ENCODE results near the gene WSCD1.

Gene WSCD1

DNA sequence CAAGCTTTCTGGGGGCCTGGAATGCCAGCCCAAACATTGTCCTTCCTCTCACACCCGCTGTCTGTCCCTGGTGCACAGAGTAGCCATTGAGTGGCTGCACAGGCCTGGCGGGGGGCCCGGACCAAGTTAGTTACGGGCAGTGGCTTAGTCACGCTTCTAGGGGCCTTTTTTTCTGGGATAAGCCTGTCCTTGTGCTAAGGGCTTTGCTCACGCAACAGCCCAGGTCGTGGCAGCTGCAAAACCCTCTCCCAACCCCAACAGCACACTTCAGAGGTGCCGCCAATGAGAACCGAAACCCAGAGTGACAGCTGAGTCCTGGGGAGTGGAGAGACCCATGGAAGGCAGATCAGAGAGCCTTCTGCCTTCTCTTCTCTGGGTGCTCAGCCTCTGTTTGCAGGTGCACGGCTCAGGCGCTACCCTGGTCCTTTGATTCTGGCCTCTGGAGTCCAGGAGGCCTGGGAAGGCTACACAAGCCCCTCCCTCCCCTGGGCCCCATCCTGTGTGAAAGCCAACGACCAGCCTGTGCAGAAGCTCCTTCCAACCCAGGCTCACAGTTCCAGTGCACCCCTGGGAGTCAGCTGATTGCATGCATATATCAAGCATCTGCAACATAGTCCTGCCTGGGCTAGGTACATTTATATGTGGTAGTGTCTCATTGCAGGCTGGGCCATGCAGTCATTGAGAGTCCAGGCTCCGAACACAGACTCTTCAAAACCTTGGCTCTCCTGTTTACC, 9.1 kb downstream of the WSCD1 start:
- H3K27ac ChIP-seq, result no peak overlapping the region
- no peak for DNase-seq (ENCODE audit: low spot score)
- CTCF ChIA-PET, result no interaction called here
- POLR2A ChIA-PET (ENCODE audit: low non-redundant PET), result no interaction called here
- TF ChIP-seq, protein P1, sequence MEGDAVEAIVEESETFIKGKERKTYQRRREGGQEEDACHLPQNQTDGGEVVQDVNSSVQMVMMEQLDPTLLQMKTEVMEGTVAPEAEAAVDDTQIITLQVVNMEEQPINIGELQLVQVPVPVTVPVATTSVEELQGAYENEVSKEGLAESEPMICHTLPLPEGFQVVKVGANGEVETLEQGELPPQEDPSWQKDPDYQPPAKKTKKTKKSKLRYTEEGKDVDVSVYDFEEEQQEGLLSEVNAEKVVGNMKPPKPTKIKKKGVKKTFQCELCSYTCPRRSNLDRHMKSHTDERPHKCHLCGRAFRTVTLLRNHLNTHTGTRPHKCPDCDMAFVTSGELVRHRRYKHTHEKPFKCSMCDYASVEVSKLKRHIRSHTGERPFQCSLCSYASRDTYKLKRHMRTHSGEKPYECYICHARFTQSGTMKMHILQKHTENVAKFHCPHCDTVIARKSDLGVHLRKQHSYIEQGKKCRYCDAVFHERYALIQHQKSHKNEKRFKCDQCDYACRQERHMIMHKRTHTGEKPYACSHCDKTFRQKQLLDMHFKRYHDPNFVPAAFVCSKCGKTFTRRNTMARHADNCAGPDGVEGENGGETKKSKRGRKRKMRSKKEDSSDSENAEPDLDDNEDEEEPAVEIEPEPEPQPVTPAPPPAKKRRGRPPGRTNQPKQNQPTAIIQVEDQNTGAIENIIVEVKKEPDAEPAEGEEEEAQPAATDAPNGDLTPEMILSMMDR (conservative IDR thresholded peaks at IDR 0.05; ENCODE audit: low read depth), result no peak

DNA sequence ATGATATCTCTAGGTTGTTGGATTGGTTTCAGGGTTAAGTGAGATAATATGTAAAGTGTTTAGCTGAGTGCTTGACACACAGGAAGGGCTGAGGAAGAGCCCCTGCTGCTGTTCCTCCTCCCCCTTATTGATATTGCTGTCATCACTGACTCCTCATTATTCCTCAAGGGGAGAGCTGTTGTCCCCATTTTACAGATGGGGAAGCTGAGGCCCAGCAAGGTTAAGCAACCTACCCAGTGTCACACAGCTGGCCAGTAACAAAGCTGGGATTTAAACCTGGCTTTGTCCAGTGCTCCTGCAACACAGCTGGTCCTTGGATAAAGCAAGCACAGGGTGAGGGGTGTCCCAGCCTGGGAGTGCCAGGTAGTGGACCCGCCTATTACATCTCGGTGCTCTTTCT, 9.8 kb downstream of the WSCD1 start:
- CTCF ChIA-PET, result no interaction called here
- DNase-seq (ENCODE audit: low spot score), result no peak
- no peak overlapping the region for H3K27ac ChIP-seq
- POLR2A ChIA-PET (ENCODE audit: low non-redundant PET), result no interaction called here
- TF ChIP-seq, protein P1 (conservative IDR thresholded peaks at IDR 0.05; ENCODE audit: low read depth), result no peak

DNA sequence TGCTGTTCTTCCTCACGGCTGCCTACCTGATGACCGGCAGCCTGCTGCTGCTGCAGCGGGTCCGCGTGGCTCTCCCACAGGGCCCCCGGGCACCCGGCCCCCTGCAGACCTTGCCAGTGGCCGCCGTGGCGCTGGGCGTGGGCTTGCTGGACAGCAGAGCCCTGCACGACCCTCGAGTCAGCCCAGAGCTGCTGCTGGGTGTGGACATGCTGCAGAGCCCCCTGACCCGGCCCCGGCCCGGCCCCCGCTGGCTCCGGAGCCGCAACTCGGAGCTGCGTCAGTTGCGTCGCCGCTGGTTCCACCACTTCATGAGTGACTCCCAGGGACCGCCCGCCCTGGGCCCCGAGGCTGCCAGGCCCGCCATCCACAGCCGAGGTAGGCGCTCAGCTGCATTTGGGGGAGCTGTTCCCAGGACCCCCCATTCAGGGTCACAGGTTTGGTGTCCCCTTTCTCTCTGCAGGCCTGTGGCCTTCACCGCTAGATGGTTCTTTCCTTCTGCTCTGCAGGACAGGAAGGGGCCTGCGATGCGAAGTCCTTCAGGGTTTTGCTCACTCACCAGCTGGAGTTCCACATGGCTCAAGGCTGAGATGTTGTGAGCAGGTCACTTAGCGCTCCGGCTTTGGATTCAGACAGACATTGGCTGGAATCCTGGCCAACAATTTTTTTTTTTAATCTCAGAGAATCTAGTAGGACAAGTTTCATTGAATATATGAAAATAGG, 10.7 kb downstream of the WSCD1 start:
- DNase-seq (ENCODE audit: low spot score), result no peak
- H3K27ac ChIP-seq, result no peak overlapping the region
- CTCF ChIA-PET, result no interaction called here
- POLR2A ChIA-PET (ENCODE audit: low non-redundant PET), result no interaction called here
- TF ChIP-seq, protein P1 (conservative IDR thresholded peaks at IDR 0.05; ENCODE audit: low read depth), result no peak

DNA sequence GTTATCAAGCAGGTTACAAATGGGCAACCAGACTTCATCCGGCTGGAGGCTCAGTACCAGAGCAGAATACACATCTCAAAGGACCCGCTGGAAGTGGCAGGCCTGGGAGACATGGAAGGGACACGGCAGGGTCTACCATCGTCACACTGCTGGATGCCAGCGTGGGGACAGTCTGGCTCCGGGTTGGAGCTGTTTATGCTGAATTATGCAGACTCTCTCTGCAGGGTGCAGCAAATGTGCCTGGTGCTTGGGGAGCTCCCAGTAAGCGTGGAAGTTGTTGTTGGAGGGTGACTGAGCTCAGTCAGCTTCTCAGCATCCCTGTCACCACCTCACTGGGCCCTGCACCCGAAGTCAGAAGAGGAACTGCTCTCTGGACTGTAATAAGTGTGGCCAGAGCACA, 12.2 kb downstream of the WSCD1 start:
- ChIA-PET CTCF (interaction anchor here (0.6 kb wide), 1 partner anchor 411 kb away, joined by 3 read pairs; no protein-coding TSS in a partner anchor), POLR2A (ENCODE audit: low non-redundant PET) (no interaction called here)
- DNase-seq (ENCODE audit: low spot score), result no peak
- no peak overlapping the region for H3K27ac ChIP-seq
- TF ChIP-seq, protein P1 (conservative IDR thresholded peaks at IDR 0.05; ENCODE audit: low read depth), result no peak

DNA sequence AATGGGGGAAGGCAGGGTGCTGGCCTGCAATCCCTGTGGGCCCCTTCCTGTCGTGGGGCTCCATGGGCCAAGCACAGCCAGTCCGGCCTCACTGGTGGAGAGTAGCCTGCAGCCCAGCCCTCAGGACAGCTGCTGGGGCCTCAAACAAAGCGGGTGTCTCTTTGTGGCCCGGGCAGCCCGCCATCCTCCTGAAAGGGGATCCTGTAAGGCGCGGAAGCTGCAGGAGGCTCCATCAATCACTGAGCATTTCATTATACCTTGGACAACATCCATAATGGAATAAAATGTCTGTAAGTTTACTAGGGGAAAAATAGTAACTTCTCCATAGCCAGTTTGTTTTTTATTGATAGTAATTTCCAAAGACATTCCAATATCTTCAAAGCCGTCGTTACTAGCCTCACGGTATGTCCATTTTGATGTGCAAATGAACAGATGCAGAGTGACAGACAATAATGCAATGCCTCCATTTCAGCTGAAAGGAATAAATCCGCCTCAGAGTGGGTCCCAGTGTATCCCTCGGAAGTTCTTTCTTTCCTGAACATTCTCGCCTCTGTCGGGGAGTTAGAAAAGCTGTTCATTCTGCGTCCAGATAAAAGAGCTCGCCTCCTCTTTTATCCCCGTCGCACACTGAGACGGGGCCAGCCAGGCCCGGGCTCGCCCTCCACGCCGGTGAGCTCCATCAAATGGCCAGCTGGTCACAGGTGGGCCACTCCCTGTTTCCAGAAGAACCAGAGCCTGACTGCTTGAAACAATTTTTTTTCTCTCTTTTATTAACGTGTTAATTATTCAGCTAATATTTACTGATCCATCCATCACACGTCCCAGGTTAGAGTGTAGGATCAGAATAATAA, 14.4 kb downstream of the WSCD1 start:
- no peak overlapping the region for H3K27ac ChIP-seq
- DNase-seq (ENCODE audit: low spot score), result no peak
- ChIA-PET POLR2A (ENCODE audit: low non-redundant PET) (no interaction called here), CTCF (interaction anchor here (1.0 kb wide), 1 partner anchor 493 kb away, joined by 4 read pairs; no protein-coding TSS in a partner anchor)
- TF ChIP-seq, protein P1 (conservative IDR thresholded peaks at IDR 0.05; ENCODE audit: low read depth), result no peak

DNA sequence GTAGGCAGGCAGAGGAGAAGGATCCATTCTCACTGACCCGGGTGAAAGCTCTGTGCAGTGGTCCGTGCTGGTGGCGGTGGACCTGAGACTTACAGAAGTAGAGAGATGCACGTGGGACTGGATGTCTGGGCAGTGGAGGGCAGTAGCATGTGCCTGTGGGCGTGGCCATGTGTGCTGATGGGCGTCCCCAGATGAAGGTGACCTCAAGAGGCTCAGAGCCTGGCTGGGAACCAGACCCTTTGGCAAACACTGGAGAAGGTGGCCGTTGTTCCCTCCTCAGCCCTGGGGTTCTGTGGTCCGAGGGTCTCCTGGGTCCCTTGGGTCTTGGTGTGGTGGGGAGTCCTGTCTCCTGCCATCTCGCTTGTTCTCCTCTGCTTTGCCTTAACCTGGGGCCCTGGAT, 15.6 kb downstream of the WSCD1 start:
- TF ChIP-seq, protein P1 (conservative IDR thresholded peaks at IDR 0.05; ENCODE audit: low read depth), result no peak
- CTCF ChIA-PET, result interaction anchor here (0.6 kb wide), 1 partner anchor 428 kb away, joined by 5 read pairs; no protein-coding TSS in a partner anchor
- DNase-seq (ENCODE audit: low spot score), result no peak
- H3K27ac ChIP-seq, result no peak overlapping the region
- POLR2A ChIA-PET (ENCODE audit: low non-redundant PET), result no interaction called here

Measured in RWPE1 (cell line).